Osteocyte (in vitro differentiated cells): ENCODE measurements around the gene NOL8. TPM values are rescaled to one million over a fixed set of nuclear protein-coding genes. Genes with fewer than 3 reads are reported as not detected.

Experiments used
- DNase-seq: peaks from one replicate; pipeline ENCODE4 v3.0.0; 2021; ENCODE audit warnings: mixed read lengths; ENCODE audit not compliant: unreplicated experiment; ENCODE audit errors: extremely low spot score
- H3K27ac Mint-ChIP-seq: one replicate; pipeline ENCODE4 v1.8.0; 2021; ENCODE audit warnings: mild to moderate bottlenecking, mixed read lengths; ENCODE audit not compliant: unreplicated experiment
- H3K27me3 Mint-ChIP-seq: one replicate; pipeline ENCODE4 v1.8.0; 2021; ENCODE audit warnings: mixed read lengths; ENCODE audit not compliant: unreplicated experiment
- H3K36me3 Mint-ChIP-seq: one replicate; pipeline ENCODE4 v1.8.0; 2021; ENCODE audit warnings: mixed read lengths; ENCODE audit not compliant: unreplicated experiment
- H3K4me1 Mint-ChIP-seq: one replicate; pipeline ENCODE4 v1.8.0; 2021; ENCODE audit warnings: mixed read lengths; ENCODE audit not compliant: unreplicated experiment
- H3K4me3 Mint-ChIP-seq: one replicate; pipeline ENCODE4 v1.8.0; 2021; ENCODE audit warnings: mild to moderate bottlenecking, moderate library complexity, mixed read lengths; ENCODE audit not compliant: unreplicated experiment
- H3K9me3 Mint-ChIP-seq: one replicate; pipeline ENCODE4 v1.8.0; 2021; ENCODE audit warnings: mixed read lengths; ENCODE audit not compliant: unreplicated experiment
- total RNA-seq: library from RNA; stranded (reverse); gene quantifications from 2 replicates; pipeline ENCODE4 v1.2.1, GENCODE V29; 2021
- TF ChIP-seq, protein P1 (sequence below): fragments of 200-600 bp; sonication (generic); IDR thresholded peaks from 2 replicates; pipeline ENCODE4 v1.5.0; 2021; ENCODE audit warnings: antibody characterized with exemption, mild to moderate bottlenecking, moderate library complexity

Gene NOL8
- total RNA-seq, 1 donor from 2014 or later = 37.2 TPM

DNA sequence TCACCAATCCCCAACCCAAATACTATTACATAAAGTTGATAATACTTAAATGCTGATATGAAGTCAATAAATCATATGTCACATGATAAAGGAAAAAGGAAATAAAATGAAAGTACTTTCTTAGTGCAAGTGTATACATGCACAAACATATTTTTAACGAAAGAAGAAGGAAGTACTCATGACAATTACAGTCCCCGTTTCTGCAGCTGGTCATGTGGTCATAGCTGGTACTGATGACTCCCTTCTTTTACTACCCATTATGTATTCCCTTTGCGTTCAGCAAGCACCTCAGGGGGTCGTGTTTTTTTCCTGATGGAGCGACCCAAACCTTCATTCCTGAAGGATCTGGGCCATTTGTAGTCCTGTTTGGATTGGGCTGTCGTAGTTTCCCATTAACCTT lies 27.9 kb upstream of the NOL8 start:
- Mint-ChIP-seq H3K4me1 (peaks cover 50% of the 10 kb centered on the region), H3K9me3 (peaks cover 30% of the 10 kb centered on the region), H3K4me3 (no peak overlapping the region), H3K27me3 (no peaks in the 10 kb centered on the region), H3K36me3 (peaks cover 35% of the 10 kb centered on the region), H3K27ac (no peak overlapping the region)
- TF ChIP-seq, protein P1, sequence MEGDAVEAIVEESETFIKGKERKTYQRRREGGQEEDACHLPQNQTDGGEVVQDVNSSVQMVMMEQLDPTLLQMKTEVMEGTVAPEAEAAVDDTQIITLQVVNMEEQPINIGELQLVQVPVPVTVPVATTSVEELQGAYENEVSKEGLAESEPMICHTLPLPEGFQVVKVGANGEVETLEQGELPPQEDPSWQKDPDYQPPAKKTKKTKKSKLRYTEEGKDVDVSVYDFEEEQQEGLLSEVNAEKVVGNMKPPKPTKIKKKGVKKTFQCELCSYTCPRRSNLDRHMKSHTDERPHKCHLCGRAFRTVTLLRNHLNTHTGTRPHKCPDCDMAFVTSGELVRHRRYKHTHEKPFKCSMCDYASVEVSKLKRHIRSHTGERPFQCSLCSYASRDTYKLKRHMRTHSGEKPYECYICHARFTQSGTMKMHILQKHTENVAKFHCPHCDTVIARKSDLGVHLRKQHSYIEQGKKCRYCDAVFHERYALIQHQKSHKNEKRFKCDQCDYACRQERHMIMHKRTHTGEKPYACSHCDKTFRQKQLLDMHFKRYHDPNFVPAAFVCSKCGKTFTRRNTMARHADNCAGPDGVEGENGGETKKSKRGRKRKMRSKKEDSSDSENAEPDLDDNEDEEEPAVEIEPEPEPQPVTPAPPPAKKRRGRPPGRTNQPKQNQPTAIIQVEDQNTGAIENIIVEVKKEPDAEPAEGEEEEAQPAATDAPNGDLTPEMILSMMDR = no peak
- DNase-seq = no peak

DNA sequence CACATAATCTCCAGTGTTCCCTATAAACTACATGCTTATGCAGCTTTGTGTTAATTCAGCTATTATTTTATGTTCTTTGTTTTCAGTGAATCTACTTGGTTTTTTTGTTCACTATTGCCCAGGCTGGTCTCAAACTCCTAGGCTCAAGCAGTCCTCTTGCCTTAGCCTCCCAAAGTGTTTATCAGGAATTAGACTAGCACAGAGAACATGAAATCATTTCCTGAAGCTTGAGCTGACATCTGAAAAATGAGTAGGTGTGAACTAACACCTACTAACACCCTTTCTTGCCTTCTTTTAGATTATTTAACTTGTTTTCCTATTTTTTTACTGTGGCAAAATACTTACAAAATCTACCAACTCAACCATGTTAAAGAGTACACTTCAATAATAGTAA lies 25.6 kb upstream of the NOL8 start:
- Mint-ChIP-seq H3K27me3 (no peaks in the 10 kb centered on the region), H3K4me1 (peaks cover 59% of the 10 kb centered on the region), H3K27ac (peak overlapping the region; percentile 91), H3K36me3 (peaks cover 33% of the 10 kb centered on the region), H3K9me3 (peaks cover 21% of the 10 kb centered on the region), H3K4me3 (no peak overlapping the region)
- TF ChIP-seq, protein P1 = no peak
- no peak for DNase-seq

DNA sequence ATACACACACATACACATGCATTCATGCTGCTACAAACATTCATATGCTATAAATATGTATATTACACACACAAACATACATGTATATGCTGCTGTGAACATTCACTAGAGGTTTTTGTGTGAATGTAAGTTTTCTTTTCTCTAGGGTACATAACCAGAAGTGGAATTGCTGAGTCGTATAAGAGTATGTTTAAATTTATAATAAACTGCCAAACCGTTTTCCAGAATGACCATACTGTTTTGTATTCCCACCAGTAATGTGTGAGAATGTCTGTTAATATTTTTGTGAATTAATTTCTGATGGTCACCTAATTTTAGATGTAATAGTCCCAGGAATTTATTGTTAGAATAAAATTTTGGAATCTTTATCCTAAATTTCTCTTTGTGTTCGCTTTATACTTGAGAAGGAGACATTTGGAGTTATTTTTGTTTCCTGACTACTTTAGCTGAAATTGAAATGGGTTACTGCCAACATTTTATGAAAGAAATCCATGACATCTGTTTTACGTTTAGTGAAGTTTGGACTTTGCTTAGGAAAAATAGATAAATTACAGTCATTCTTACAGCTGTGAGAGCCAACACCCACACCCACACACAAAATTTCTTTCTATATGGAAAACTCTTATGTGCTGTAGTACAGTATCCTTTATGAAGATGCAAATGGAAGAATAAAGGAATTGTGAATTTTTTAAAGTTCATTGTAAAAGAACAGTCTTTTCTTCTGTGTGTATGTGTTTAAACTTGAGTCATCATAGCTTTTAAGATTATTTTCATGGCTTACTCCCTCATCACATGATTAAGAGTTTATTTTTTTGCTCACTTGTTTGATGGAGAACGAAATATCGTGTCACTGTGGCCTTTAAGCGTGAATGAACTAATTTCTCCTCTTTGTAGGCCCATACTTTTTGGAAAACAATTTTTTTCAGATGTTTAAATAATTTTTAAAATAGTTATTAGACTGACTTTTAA lies 24.9 kb upstream of the NOL8 start:
- H3K4me3 Mint-ChIP-seq = no peak overlapping the region
- peaks cover 52% of the 10 kb centered on the region for H3K4me1 Mint-ChIP-seq
- H3K36me3 Mint-ChIP-seq = peaks cover 35% of the 10 kb centered on the region
- H3K27me3 Mint-ChIP-seq = no peaks in the 10 kb centered on the region
- no peak for DNase-seq
- H3K27ac Mint-ChIP-seq = peak overlapping the region; percentile 91
- peaks cover 21% of the 10 kb centered on the region for H3K9me3 Mint-ChIP-seq
- TF ChIP-seq, protein P1 = no peak

DNA sequence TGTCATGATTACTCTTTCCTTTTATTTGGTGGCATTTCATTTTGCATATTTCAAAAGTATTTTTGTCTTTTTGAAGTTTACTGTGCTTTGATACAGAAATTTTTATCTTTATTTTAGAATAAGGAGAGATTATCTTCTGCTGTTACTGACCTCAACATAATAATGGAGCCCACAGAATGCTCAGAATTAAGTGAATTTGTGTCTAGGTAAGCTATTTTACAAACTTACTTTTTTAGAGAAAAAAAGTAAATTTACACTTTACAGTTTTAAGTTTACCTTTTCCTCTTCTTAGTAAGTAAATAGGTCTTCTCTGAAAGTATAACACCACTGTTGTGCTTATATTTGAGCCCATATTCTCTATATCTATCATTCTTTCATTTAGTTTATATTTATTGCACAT lies 20.4 kb upstream of the NOL8 start:
- Mint-ChIP-seq H3K4me3 (no peak overlapping the region), H3K36me3 (peaks cover 30% of the 10 kb centered on the region), H3K27me3 (no peaks in the 10 kb centered on the region), H3K9me3 (peaks cover 10% of the 10 kb centered on the region), H3K27ac (no peak overlapping the region), H3K4me1 (peaks cover 63% of the 10 kb centered on the region)
- no peak for DNase-seq
- TF ChIP-seq, protein P1 = no peak

DNA sequence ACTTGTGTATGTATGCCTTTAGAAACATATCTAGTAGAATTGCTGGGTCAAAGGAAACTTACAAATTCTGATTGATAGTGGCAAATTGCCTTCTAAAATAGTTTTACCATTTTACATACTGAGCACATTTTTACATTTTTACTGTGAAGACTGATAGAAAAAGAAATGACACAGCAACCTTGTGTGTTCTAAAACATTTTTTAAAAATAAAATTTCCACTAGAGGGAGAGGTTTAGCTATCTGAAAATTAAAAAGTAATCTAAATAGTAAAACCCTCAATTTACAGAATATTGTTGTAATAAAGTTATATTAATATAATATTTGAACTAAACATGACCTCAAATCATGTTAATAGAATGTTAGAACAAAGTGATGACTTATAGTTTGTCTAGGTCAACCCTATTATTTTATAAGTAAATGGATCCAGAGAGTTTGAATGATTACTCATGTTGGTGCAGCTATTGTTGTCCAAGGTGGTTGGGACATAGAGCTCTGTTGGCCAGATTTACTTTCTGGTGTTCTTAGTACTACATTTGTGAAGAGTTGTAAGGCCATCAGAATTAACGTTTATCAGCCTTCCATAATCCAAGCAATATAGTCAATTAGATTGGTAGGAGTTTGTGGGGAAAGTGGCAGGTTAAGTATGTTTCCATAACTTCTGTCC lies 17.8 kb upstream of the NOL8 start:
- Mint-ChIP-seq H3K27ac (peak overlapping the region; percentile 84), H3K4me3 (no peak overlapping the region), H3K4me1 (peaks cover 44% of the 10 kb centered on the region), H3K36me3 (peaks cover 37% of the 10 kb centered on the region), H3K27me3 (no peaks in the 10 kb centered on the region), H3K9me3 (peaks cover 10% of the 10 kb centered on the region)
- TF ChIP-seq, protein P1 = peak; percentile 56
- no peak for DNase-seq
